ENCODE measurements around the gene SOHLH1.

Gene SOHLH1

DNA sequence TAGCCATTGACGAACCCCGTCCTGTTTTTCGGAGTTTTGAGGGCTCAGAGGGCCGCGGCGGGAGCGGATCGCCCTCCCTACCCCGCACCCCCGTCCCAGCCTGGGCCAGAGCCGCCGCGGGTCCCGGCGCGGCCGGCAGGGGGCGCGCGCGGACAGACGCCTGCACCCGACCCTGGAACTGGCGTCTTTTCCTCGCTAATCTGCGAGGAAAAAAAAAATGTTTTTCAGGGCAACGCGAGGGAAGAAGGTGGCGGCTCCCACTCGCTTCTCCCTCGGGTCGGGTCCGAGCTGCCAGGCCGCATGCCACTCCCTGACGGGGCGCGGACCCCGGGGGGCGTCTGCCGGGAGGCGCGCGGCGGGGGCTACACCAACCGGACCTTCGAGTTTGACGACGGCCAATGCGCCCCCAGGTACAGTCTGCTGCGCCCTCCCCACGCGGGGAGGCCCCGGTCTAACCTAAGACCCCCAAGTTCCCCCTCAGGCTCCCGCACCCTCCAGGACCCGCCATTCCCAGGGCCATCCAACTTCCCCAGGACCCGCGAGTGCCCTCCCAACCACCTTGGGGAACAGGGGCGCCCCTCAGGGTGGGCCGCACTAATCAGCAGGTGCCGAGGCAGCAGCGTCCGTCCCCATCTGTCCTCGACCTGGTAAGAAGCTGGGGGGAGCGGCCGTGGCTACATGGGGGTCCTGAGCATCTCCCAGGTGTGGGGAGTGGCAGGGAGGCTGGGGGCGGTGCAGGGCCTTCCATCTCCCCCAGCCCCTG is 2.9 kb upstream of the SOHLH1 start, which contains the start of gene KCNT1:
TSS of gene KCNT1 (plus strand) at position 227 of the 763 bp plus-strand sequence. CDS start at position 301, 74 bp downstream.
- no peak for DNase-seq

DNA sequence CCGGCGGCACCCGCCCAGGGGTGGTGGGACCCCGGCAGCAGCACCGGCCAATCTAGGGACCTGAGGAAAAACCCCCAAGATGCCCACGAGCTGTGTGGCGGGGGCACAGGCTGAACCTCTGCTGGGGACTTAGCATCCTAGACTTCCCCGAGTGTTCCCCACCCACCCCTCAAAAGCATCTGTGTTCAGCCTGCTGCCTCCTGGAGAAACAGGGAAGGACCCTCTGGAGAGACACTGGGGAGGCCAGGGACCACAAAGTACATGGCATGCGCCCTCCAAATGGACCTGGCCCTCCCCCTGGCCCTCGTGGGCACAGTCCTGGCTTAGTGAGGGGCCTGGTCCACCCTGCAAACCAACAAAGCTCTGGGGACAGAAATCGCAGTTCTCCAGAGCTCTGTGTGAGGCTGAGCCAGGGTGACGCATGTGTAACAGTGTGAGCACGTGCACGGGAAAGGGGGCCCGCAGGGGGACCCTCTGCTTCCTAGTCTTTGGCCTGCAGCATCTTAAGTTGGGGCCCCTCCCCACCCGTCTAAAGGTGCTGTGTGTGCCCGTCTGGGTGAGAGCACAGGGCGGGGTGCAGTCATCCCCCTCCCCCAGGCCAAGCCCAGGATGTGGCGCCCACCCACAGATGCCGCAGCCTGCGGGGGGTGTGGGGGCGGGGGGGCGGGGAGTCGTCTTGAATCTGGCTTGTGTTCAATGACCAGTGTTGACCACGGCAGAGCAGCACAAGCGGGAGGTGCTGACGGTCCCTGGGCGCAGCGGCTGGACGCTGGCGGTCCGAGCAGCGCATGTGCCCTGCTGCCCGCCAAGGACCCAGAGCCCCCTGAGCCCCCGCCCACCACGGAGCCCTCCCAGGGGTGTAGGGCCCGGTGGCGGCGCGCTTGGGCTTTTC is 2.0 kb upstream of the SOHLH1 start:
- no peak for DNase-seq

DNA sequence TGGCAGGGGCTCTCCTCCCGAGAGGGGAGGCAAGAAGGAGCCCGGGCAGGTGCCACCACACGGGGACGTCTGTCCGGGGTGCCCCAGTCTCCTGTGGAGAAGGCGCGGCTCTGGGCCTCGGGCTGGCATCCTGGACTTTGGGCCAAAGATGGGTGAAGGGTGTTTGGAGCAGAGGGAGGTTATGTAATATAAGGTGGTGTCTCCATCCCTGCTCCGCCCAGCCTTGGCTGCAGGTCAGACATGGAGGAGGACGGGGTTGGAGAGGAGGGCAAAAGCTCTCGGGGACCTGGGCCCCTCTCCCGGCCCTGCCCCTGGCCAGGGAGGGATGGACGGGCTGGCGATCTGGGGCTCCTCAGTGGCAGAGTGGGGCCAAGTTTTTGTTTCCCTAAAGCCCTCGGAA is 1.2 kb upstream of the SOHLH1 start:
- no peak for DNase-seq

DNA sequence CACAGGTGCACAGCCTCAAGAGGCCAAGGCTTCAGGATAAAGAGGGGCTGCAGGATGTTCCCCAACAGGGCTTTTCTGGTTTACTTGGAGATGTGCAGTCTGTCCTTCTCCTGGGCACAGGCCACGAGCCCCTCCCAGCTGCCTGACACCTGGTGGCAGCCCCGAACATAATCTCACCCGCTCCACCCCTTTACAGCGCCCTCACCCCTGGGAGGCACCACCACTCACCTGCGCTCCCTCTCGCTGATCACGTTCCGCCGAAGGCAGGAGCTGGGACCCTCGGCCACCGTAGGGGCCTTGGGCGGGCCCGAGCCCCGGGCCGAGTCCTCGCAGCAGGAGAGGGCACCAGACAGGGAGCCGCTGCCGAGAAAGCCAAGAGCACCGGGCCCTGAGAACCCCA is 514 bp downstream of the SOHLH1 start:
- DNase-seq, result no peak

DNA sequence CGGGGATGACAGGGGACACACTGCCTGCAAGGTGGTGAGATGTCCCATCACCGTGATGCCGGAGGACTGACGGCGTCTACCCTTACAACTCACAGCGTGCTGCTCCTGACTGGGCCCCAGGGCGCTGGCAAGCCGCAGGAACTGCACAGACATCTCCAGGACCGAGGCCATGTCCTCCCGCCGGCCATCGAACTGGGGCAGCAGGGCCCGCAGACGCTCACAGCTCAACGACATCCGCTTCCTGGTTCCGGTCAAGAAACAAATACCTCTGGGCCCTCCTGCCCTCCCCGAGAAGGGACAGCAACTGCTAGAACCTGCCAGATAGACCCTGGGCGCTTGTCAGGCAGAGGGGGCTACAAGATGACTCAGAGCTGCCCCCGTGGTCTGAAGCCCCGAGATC is 1.0 kb downstream of the SOHLH1 start:
- DNase-seq, result no peak

DNA sequence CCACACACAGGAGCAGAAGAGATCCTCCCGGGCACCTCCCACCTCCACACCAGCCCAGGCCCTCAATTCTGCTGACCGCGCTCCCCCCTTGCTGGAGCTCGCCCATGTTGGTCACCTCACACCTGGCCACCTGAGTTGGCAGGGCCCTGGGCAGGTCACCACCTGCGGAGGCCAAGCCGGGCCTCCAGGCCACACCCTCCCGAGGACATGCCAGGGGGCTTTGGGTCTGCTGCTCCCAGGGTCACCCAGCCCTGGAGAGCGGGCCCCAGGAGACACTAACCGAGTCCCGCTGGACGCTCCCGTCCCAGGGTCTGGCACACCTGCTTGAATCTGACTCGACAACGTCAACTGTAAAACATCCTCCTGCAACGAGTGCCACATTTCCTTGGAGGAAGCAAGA is 2.1 kb downstream of the SOHLH1 start:
- no peak for DNase-seq

DNA sequence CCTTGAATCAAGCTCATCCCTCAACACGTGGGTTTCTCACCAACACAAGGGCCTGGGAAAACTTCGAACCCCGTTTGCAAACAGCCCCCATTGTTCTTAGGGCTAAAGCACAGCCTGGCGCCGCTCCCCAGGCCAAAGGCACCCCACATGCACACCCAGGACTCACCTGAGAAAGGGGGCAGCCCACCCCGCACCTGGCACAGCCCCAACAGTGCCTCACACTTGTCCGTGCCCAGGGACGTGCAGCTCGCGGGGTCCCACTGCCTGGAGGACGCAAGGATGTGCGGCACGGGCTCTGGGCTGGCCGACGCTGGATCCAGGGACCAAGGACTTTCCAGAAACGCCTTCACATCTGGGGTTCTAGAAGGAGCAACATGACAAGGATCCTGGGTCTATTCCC is 2.8 kb downstream of the SOHLH1 start:
- no peak for DNase-seq

DNA sequence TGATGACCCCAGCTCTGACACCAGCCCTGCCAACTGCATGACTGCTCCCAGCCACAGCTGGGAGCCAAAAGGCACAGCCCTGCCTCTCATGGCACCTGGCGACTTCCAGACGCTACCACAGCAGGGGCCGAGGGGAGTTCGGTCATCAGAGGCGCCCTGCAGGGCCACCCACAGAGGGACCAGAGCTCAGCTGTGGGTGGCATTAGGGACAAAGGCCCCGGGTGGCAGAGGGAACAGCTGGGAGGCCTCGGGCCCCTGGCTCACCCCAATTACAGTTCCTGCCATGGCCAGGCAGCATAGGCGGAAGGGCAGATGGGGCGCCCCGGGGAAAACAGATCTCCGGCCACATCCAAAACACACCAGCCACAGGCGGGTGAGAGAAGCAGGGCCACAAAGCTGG is 3.6 kb downstream of the SOHLH1 start:
- no peak for DNase-seq

DNA sequence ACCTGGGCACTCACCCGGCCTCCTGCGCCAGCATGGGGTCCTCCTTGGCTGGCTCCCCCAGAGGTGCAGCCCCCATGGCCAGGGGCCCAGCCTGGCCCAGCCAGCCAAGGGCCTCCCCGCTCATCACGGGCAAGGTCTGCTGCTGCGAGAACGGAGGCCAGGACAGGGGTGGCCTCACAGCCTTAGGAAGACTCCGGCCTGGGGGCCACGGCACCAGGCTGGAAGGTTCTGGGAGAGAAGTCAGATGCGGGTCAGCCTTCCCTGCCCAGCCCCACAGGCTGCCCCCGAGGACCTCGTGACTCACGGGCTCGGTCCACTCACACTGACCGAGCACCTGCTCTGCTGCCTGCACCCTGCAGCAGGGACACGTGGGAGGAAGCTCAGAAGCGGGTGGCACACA is 4.2 kb downstream of the SOHLH1 start:
- DNase-seq, result no peak

DNA sequence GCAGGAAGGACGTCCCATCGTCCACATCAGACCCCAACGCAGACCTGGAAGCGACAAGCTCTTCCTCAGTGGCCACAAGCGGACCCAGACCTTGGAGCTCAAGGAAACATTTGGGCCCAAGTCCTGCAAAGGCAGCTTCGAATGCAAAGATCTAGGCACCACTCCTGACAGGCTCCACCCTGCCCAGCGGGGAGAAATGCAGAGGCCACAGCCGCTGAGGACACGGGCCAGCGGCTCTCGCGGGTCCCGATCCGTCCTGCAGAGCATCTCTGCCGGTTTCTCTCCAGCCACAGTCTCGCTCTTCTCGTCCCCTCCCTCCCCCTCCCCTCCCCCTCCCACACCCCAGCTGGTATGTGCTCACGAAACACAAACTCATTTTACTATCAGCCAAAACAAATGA is 4.9 kb downstream of the SOHLH1 start:
- no peak for DNase-seq

DNA sequence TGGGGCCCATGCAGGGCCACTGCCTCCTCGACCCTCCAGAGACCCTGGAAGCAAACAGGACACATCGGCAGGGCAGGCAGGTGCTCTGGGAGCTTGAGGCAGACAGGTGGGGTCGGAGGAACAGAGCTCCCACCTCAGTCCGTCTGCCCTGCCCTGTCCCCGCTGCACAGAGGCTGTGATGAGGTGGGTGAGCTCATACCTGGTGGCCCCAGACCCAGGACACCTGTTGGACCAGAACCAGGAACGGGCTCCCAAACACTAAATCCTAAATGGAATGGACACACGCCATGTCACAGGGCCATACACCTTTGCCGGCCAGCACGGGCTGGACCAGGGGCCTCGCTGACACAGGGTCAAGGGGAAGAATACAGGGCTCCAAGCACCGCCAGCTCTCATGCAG is 5.5 kb downstream of the SOHLH1 start:
- no peak for DNase-seq

DNA sequence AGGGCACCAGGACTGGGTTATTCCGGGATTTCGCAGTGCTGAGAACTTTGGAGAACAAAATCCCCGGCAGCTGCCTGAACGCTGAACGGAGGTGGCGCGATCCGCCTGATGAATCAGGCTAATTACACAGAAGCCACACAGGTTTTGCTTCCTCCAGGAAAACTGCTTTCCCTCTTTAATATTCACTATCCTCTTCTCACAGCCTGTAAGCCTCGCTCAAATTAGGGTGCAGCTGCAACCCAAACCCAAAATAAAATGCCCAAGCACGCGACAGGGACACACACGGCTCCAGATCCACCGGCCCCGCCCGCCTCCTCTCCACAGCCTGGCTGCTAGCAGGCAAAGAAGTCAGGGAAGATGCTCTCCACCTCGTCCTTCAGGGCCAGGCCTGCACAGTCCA is 6.0 kb downstream of the SOHLH1 start:
- DNase-seq, result no peak

DNA sequence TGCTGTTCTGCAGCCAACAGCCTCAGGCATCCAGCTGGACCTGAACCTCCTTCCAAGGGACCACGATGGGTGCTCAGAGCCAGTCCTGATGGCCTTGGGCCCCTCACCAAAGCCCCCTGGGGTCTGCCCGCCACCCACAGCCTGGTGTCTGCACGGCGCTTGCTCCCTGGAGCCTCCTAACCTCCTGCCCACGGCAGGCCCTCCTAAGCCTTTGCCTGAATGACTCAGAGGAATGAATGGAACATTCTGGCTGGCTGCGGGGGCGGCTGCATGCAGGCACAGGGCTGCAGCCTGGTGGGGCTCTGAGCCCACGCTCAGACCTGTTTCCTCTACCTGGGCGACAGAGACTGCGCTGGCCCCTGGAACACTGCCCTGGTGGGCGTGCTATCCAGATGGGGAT is 6.9 kb downstream of the SOHLH1 start:
- no peak for DNase-seq

DNA sequence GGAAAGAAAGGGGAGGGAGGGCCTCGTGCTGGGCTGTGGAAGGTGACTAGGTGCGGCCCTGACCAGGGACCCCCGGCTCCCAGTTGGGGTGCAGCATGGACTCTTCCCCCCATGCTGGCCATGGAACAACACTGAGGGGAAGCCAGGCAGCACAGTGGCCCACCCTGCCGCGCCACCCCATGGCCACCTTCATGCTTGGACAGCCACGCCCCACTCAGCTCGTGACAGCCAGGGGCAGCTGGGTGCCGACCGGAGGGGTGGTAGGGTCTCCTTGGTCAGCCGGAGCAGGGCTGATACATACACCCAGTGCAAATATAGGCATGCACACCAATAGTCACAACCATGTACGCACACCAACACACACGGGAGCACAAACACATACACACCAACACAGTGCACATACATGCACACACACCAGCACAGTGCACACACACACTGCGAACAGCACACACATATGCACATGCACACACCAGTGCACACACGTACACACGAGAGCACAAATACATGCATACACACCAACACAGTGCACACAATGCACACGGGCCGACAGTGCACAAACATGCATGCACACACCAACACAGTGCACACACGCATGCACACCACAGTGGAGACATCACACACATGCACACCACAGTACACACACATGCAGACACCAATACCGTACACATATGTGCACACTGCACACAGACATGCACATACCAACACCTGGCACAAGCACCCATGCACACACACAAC is 8.3 kb downstream of the SOHLH1 start:
- DNase-seq, result no peak

DNA sequence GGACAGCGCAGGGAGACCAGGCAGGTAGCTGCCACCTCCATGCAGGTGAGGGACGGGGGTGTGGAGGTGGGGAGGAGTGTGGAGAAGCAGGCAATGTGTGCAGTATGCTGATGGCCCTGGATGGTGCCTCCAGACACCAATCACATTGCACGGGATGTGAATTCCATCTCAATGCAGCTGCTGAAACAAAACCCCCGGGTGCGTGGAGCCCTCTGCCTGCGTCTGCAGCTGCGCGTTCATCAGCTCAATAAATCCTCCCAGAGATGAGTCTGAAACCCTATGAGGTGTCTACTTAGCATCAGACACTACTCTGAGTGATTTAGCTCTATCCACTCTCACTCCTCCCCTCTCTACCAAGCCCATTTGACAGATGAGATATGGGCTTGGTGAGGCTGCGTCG is 10.3 kb downstream of the SOHLH1 start:
- DNase-seq, result no peak

DNA sequence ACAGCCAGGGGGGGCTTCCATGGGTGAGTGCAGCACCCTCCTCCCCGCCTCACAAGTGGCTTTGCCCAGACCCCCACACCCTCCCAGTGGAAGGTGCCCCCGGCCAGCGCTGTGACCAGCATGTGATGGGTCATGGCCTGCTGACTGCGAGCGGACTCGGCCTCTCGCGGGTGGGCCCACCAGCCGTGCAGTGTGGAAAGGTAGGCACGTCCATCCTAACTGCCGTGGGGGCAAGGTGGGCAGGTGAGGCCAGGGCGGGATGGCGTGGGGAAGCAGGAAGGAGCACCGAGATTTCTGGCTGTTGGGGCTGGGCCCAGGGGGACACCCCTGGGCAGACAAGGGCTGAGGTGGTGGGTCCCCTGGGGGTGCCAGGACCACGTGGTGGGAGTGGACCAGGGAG is 12.1 kb downstream of the SOHLH1 start:
- DNase-seq, result no peak

DNA sequence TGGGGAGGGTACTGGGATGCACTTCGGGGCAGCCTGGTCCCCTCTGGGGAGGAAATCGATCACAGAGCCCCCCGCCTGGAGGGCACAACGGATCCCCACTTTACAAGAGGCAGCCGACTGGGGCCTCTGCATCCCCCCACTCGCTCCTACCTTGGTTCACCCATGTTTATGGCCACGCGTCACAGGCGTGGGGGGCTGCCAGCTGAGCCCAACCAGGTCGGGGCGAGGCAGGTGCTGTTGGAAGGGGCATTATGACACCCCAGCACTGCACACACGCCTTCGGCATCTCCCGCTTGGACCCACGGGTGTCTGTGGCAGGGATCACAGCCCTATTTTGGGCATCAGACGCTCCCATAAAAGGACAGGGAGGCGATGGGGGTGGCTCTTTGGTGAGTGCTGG is 14.6 kb downstream of the SOHLH1 start:
- DNase-seq, result no peak

DNA sequence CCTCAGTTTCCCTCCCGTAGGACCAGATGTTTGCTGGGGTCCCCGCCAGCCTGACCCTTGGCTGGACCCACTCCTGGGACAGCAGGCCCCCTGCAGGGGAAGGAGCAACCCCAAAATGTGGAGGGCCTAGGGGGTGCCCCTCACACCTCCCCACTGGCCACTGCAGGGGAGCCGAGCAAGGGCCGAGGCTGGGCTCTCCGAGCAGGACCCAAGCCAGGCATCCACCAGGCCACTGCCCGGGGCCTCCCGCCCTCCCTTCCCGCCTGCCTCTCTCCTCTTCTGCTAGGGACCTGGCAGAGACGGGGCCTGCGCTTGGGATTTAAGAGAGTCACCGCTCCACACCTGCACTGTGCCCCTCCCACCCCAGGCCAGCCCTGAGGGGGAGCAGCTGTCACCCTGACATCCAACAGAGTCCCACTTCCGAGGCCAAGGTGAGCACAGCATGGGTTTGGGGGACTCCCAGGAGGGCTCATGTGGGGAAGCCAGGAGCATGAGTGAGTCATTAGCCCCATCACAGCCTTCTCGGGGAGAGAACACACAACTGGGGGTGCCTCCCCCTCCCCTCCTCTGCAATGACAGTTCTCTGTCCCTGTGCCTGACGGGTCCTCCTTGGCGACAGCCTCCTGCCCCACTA is 15.8 kb downstream of the SOHLH1 start:
- DNase-seq, result no peak

DNA sequence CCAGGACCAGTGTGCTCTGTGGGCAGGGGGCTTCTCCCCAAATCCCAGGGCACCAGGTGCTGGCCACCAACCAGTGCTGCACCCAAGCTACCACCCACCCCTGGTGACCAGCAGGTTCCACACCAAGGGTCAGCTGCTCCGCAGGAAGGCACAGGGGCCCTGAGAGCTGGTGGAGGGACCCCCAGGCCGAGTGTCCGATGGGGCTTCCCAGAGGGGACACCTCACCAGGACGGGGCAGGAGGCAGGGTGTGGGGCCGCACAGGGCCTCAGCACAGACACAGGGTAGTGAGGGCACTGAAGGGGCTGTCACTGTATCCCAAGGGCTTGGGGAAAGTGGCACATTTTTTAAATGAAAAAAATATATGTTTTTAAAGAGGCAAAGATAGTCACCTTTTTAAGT is 18.1 kb downstream of the SOHLH1 start:
- no peak for DNase-seq

DNA sequence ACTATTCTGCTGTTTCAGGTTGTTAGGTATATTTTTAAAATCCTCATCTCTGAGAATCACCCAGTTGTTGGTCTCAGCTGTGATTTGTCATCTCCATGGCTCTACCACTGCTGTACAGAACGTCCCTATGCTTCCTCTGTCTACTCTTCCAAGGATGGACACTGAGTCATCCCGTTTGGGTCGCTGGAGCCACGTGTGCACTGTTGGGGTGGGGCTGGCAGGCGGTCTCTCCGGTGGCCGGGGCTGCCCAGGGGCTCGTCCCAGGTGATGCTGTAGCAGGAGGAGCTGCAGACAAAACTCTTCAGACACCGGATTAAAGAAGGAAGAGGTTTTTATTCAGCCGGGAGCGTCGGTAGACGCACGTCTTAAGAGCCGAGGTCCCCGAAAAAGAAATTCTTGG is 19.2 kb downstream of the SOHLH1 start:
- DNase-seq, result no peak

DNA sequence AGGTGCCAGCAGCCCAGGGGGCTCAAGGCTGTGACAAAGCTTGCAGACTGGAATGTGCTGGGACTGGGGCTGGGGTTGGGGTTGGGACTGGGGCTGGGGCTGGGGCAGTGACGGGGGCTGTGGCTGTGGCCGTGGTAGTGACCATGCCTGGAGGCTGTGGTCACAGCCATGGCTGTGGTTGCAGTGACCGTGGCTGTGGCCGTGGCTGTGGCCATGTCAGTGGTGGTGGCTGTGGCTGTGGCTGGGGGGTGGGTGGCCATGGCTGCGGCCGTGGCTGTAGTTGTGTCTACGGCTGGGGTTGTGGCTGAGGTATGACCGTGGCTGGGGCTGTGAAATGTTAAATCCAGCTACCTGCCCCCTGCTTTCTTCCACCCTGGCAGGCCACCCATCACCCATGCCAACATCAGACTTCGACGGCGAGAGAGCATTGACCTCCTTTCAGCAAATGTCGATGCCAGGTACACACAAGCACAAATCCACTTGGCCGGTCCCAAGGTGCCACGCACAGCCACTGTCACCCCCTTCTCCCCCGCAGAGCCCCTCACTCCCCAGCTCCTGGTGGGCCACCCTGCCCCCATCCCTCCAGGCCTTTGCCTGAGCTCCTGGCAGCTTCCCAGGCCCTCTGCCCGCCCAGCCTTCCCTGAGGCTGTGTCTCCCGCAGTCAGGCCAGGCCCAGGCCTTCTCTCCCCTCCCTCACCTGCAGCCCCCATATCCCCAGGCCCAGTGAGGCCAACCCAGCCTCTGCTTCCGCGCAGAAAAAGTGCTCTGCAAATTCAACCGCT is 20.9 kb downstream of the SOHLH1 start:
- no peak for DNase-seq

DNA sequence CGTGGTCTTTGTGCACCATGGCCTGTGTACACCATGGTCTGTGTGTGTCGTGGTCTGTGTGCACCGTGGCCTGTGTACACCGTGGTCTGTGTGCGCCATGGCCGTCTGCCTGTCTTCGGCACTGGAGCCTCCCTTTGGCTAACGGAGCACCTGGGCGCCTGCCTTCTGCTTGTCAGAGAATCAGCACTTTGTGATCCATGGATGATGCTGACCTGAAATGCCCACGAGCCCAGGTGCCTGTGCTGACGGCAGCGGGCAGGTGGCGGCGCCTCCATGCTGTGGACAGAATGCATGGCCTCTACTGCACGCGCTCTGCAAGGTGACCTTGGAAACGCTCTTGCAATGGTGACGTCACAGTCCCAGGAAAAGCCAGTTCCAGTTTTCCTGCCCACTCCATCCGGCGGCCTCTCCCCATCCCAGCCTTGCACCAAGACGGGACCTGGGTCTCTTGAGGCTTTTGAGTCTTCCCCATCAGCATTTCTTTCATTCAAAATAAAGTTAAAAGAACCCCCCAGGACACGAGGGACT is 21.6 kb downstream of the SOHLH1 start:
- DNase-seq, result no peak

Measured in NCI-H774 (cell line).